ENCODE results near the gene QRFP. TPM values are rescaled to one million over a fixed set of nuclear protein-coding genes. Genes with fewer than 3 reads are reported as not detected.

The QRFP gene
- total RNA-seq, 1 experiment from 2014 or later: not detected

- no peak overlapping the region for H3K4me2 ChIP-seq (ENCODE audit: insufficient read depth, insufficient read length, low read length)
- H3K23ac ChIP-seq (ENCODE audit: insufficient read length, low read depth, low read length): no peak overlapping the region
- Mint-ChIP-seq H3K4me1 (peaks cover 0 to 24% of the 10 kb centered on the region in 2 experiments; a peak in 2 of 4 replicates), H3K27me3 (ENCODE audit: low read depth) (no peaks in the 10 kb centered on the region), H3K27ac (no peak overlapping the region), H3K9me3 (no peaks in the 10 kb centered on the region), H3K36me3 (ENCODE audit: insufficient read depth in 1 of 3, low read depth in 3 of 3) (no peaks in the 10 kb centered on the region; a peak in 1 of 7 replicates), H3K4me3 (no peak overlapping the region)
- H4K8ac ChIP-seq (replicated peaks; ENCODE audit: insufficient read length, low read depth, low read length): no peak overlapping the region
- H3K9ac ChIP-seq (ENCODE audit: extremely low read depth, insufficient read length, low read length): no peak overlapping the region
- no peak overlapping the region for H3T11ph ChIP-seq (ENCODE audit: low read length)
- H3K4me1 ChIP-seq (ENCODE audit: insufficient read depth, low read length): no peaks in the 10 kb centered on the region
- H2BK20ac ChIP-seq (ENCODE audit: low read depth, low read length, poor library complexity, severe bottlenecking): no peak overlapping the region
- H3K14ac ChIP-seq (ENCODE audit: insufficient read depth, low read length): no peak overlapping the region
- no peak overlapping the region for H3K56ac ChIP-seq (ENCODE audit: insufficient read length, low read depth, low read length)
- H3K79me2 ChIP-seq (ENCODE audit: insufficient read depth, low read length): no peaks in the 10 kb centered on the region
- H2AK5ac ChIP-seq (ENCODE audit: insufficient read length, low read length): no peak overlapping the region
- H2BK15ac ChIP-seq (ENCODE audit: low read depth, low read length): no peak overlapping the region
- no peak overlapping the region for H2BK12ac ChIP-seq (ENCODE audit: insufficient read length, low read depth, low read length)
- no CpG with 5 or more reads among the region's 24 CpGs for WGBS (ENCODE audit: extremely low coverage, insufficient read length, low lambda C conversion rate)
- H3K27ac ChIP-seq (ENCODE audit: insufficient read length, low read depth, low read length): no peak overlapping the region
- no peak overlapping the region for H3K18ac ChIP-seq (ENCODE audit: insufficient read length, low read depth, low read length)
- DNase-seq: no peak
- H3K9me3 ChIP-seq (ENCODE audit: control insufficient read depth, low read depth, low read length): no peaks in the 10 kb centered on the region
- no peak overlapping the region for H3K4ac ChIP-seq (ENCODE audit: low read depth, low read length)
- H2AFZ ChIP-seq (ENCODE audit: low read length): no peak overlapping the region
- no peaks in the 10 kb centered on the region for H3K79me1 ChIP-seq (ENCODE audit: insufficient read depth, low read depth, low read length, poor library complexity, severe bottlenecking)
- TF ChIP-seq CTCF (conservative IDR thresholded peaks at IDR 0.05): no peak
- H3K23me2 ChIP-seq (ENCODE audit: insufficient read length, low read depth, low read length, poor library complexity, severe bottlenecking): no peaks in the 10 kb centered on the region
- H3K27me3 ChIP-seq (ENCODE audit: insufficient read depth, low read length): no peaks in the 10 kb centered on the region
- H2BK120ac ChIP-seq (ENCODE audit: low read depth, low read length, poor library complexity, severe bottlenecking): no peak overlapping the region
- no peak overlapping the region for H4K5ac ChIP-seq (ENCODE audit: insufficient read length, low read depth, low read length)
- no peak overlapping the region for H4K91ac ChIP-seq (ENCODE audit: insufficient read length, low read depth, low read length)
- no peak overlapping the region for H2BK5ac ChIP-seq (ENCODE audit: insufficient read length, low read length)
- H4K20me1 ChIP-seq (ENCODE audit: control insufficient read depth, insufficient read depth, insufficient read length): no peaks in the 10 kb centered on the region
Observed at GRCh38 chr9:130905125-130905901, 8.7 kb upstream of the QRFP start.
